SK-N-SH (cell line): ENCODE results near the gene SLC34A2.

Source experiments
- CTCF ChIP-seq: fragments of 200-600 bp; sonication (generic); IDR thresholded peaks from 2 replicates; pipeline ENCODE4 v1.6.1; 2017; ENCODE audit warnings: antibody characterized with exemption, mild to moderate bottlenecking, moderate library complexity
- ELF1 ChIP-seq: IDR thresholded peaks from 2 replicates; pipeline ENCODE4 v1.4.0; 2012
- EP300 ChIP-seq, 2 experiments: IDR thresholded peaks; 2 replicates each; pipeline versions ENCODE4 v1.4.0 to v1.6.1; 2012; ENCODE audit warnings: borderline replicate concordance in 1 of 2, low read depth in 1 of 2, low read length in 1 of 2
- EZH2phosphoT487 ChIP-seq: fragments of 200-600 bp; sonication (generic); IDR thresholded peaks from 2 replicates; pipeline ENCODE4 v1.6.1; 2017; ENCODE audit warnings: low read depth, mixed run types, mild to moderate bottlenecking, antibody characterized with exemption, moderate library complexity, borderline replicate concordance
- GATA2 ChIP-seq: sonication (generic); formaldehyde crosslinking; IDR thresholded peaks from 2 replicates; pipeline ENCODE4 v1.5.0; 2020; ENCODE audit warnings: mild to moderate bottlenecking, missing genetic modification reagents
- POLR2AphosphoS5 ChIP-seq: IDR thresholded peaks from 2 replicates; pipeline ENCODE4 v1.6.1; 2012; ENCODE audit warnings: low read depth, low read length
- RCOR1 ChIP-seq: fragments of 150-350 bp; IDR thresholded peaks from 2 replicates; pipeline ENCODE4 v1.6.1; 2017; ENCODE audit warnings: antibody characterized with exemption, low read length
- REST ChIP-seq: IDR thresholded peaks from 2 replicates; pipeline ENCODE4 v1.6.1; 2012; ENCODE audit warnings: mild to moderate bottlenecking, low read depth, low read length, moderate library complexity
- YY1 ChIP-seq: IDR thresholded peaks from 2 replicates; pipeline ENCODE4 v1.4.0; 2012; ENCODE audit warnings: low read depth, mild to moderate bottlenecking

GRCh38 chr4:25723409-25723808 lies 67.8 kb downstream of the SLC34A2 start:
- no peak for TF ChIP-seq EP300 (IDR thresholded peaks at IDR 0.05; ENCODE audit: borderline replicate concordance in 1 of 2, low read depth in 1 of 2, low read length in 1 of 2)
- TF ChIP-seq ELF1 = no peak
- TF ChIP-seq CTCF = no peak
- TF ChIP-seq POLR2AphosphoS5 = no peak
- no peak for TF ChIP-seq RCOR1
- no peak for TF ChIP-seq GATA2 (CRISPR knock-in tag)
- TF ChIP-seq EZH2phosphoT487 = no peak
- TF ChIP-seq REST = no peak
- no peak for TF ChIP-seq YY1
